Right ventricle myocardium inferior (tissue), 1 donor: ENCODE data around the gene SBF2. TPM values are rescaled to one million over a fixed set of nuclear protein-coding genes. Genes with fewer than 3 reads are reported as not detected.
A peak's percentile ranks its signal among the peaks of the same experiment; 100 is the strongest.

Source experiments
- ATAC-seq: fragments of 200-7000 bp; cut with Tn5 transposase; one replicate; pipeline ENCODE4 v1.9.1; 2020; ENCODE audit warnings: mild to moderate bottlenecking, moderate library complexity
- DNase-seq: peaks from one replicate; pipeline ENCODE4 v3.0.0; 2021; ENCODE audit errors: missing footprints
- intact Hi-C: fragments of 100-400 bp; cut with DNase I; formaldehyde crosslinking; loops from one replicate; pipeline ENCODE4 v1.11.0; 2022
- total RNA-seq: library from RNA; stranded (reverse); fragmentation: NEBNext Ultra II Directional; extraction: Animal tissue kit (Norgen Biotek cat#: 25700); gene quantifications from one replicate; pipeline ENCODE4 v1.2.1, GENCODE V29; 2021
- donor health status: DM: no; HTN: yes; CAD: no; lungs with severe emphysema.

Gene SBF2
- total RNA-seq, 1 donor from 2014 or later, result 16.7 TPM

- ATAC-seq (peak; percentile 73), DNase-seq (peak; percentile 95)
- intact Hi-C loops, result loop anchor here (2.0 to 5.0 kb wide), 6 partner anchors 96 to 732 kb away; partner anchors contain the start of gene WEE1
Observed at GRCh38 chr11:10304495-10305261, 10.7 kb upstream of the SBF2 start, which contains the start of gene ADM. ADM (plus strand) TSS chr11:10305073; CDS start chr11:10305701, 628 bp downstream.

- intact Hi-C loops, result loop anchor here (2.0 kb wide), 1 partner anchor 95 kb away; no protein-coding TSS in a partner anchor
- peak; percentile 82 for DNase-seq
- no peak for ATAC-seq
Observed at GRCh38 chr11:10303558-10304363, 9.7 kb upstream of the SBF2 start.

GRCh38 chr11:10302744-10303557 is 8.9 kb upstream of the SBF2 start:
- intact Hi-C loops, result no loop called here
- DNase-seq (peak; percentile 94), ATAC-seq (peak; percentile 26)

GRCh38 chr11:10302359-10302743 is 8.3 kb upstream of the SBF2 start:
- DNase-seq (no peak), ATAC-seq (no peak)
- intact Hi-C loops, result no loop called here

- ATAC-seq, result no peak
- intact Hi-C loops, result no loop called here
- DNase-seq, result no peak
Observed at GRCh38 chr11:10301656-10302358, 7.8 kb upstream of the SBF2 start.

- intact Hi-C loops, result no loop called here
- DNase-seq, result no peak
- no peak for ATAC-seq
Observed at GRCh38 chr11:10298342-10298741, 4.3 kb upstream of the SBF2 start.

GRCh38 chr11:10295064-10295901 is 1.3 kb upstream of the SBF2 start:
- no peak for DNase-seq
- ATAC-seq, result no peak
- intact Hi-C loops, result no loop called here

- intact Hi-C loops, result no loop called here
- DNase-seq (peak; percentile 76), ATAC-seq (peak; percentile 44)
Observed at GRCh38 chr11:10294290-10294953, 403 bp upstream of the SBF2 start.

- DNase-seq (no peak), ATAC-seq (no peak)
- intact Hi-C loops, result no loop called here
Observed at GRCh38 chr11:10291801-10292638, 2.0 kb downstream of the SBF2 start.

- ATAC-seq (no peak), DNase-seq (no peak)
- intact Hi-C loops, result no loop called here
Observed at GRCh38 chr11:10289765-10290380, 4.1 kb downstream of the SBF2 start.

- DNase-seq (peak; percentile 52), ATAC-seq (no peak)
Observed at GRCh38 chr11:10288881-10289764, 4.9 kb downstream of the SBF2 start.

GRCh38 chr11:10287766-10288715 is 6.0 kb downstream of the SBF2 start:
- intact Hi-C loops, result no loop called here
- DNase-seq (peak; percentile 58), ATAC-seq (no peak)

More at GRCh38 chr11:10288881-10289764, 4.9 kb downstream of the SBF2 start:
- intact Hi-C loops, result no loop called here

- no peak for DNase-seq
- ATAC-seq, result no peak
- intact Hi-C loops, result no loop called here
Observed at GRCh38 chr11:10287140-10287539, 6.9 kb downstream of the SBF2 start.
